SK-N-SH treated with all-trans-retinoic acid at 6 μM for 48 hours (cell line): ENCODE results near the gene PMFBP1.

Experiments
- ATAC-seq: fragments of 200-7000 bp; cut with Tn5 transposase; 3 replicates; pipeline ENCODE4 v1.9.1; 2020; ENCODE audit warnings: mild to moderate bottlenecking, moderate library complexity
- ARNTL ChIP-seq: fragments of 450-650 bp; formaldehyde crosslinking; IDR thresholded peaks from 2 replicates; pipeline ENCODE4 v1.5.0; 2020; ENCODE audit warnings: low read depth, mild to moderate bottlenecking, moderate library complexity, borderline replicate concordance
- BACH2 ChIP-seq: fragments of 250-450 bp; sonication (Bioruptor Pico); IDR thresholded peaks from 2 replicates; pipeline ENCODE4 v1.9.0; 2021; ENCODE audit warnings: mild to moderate bottlenecking, borderline replicate concordance
- CREB5 ChIP-seq: fragments of 250-450 bp; sonication (Bioruptor Pico); IDR thresholded peaks from 2 replicates; pipeline ENCODE4 v1.5.1; 2020; ENCODE audit warnings: low read depth, mild to moderate bottlenecking, moderate library complexity
- CSDC2 ChIP-seq: fragments of 250-450 bp; sonication (Bioruptor Pico); IDR thresholded peaks from 2 replicates; pipeline ENCODE4 v1.5.0; 2020; ENCODE audit warnings: mild to moderate bottlenecking, moderate library complexity
- CSRNP3 ChIP-seq: fragments of 250-450 bp; sonication (Bioruptor Pico); IDR thresholded peaks from 2 replicates; pipeline ENCODE4 v1.5.1; 2021; ENCODE audit warnings: mild to moderate bottlenecking, moderate library complexity
- ESRRG ChIP-seq: fragments of 250-450 bp; sonication (Bioruptor Pico); IDR thresholded peaks from 2 replicates; pipeline ENCODE4 v1.6.1; 2021; ENCODE audit warnings: mild to moderate bottlenecking
- ISL1 ChIP-seq: fragments of 250-450 bp; sonication (Bioruptor Pico); IDR thresholded peaks from 2 replicates; pipeline ENCODE4 v2.1.2; 2022; ENCODE audit warnings: mild to moderate bottlenecking, moderate library complexity
- OSR1 ChIP-seq: fragments of 250-450 bp; sonication (Bioruptor Pico); IDR thresholded peaks from 2 replicates; pipeline ENCODE4 v1.8.0; 2022; ENCODE audit warnings: moderate library complexity, mild to moderate bottlenecking, inconsistent platforms
- PPARA ChIP-seq: fragments of 250-450 bp; sonication (Bioruptor Pico); IDR thresholded peaks from 2 replicates; pipeline ENCODE4 v1.5.0; 2020; ENCODE audit warnings: mild to moderate bottlenecking, borderline replicate concordance
- SNAI2 ChIP-seq: fragments of 250-450 bp; sonication (Bioruptor Pico); IDR thresholded peaks from 2 replicates; pipeline ENCODE4 v1.5.0; 2020; ENCODE audit warnings: mild to moderate bottlenecking, moderate library complexity
- TCF4 ChIP-seq: fragments of 250-450 bp; sonication (Bioruptor Pico); IDR thresholded peaks from 2 replicates; pipeline ENCODE4 v1.8.0; 2021; ENCODE audit warnings: mild to moderate bottlenecking, moderate library complexity, borderline replicate concordance
- TSHZ2 ChIP-seq: fragments of 250-450 bp; sonication (Bioruptor Pico); IDR thresholded peaks from 2 replicates; pipeline ENCODE4 v1.5.0; 2020; ENCODE audit warnings: mild to moderate bottlenecking, moderate library complexity
- ZC3H10 ChIP-seq: fragments of 250-450 bp; sonication (Bioruptor Pico); IDR thresholded peaks from 2 replicates; pipeline ENCODE4 v1.5.1; 2021; ENCODE audit warnings: mild to moderate bottlenecking, moderate library complexity
- ZFP3 ChIP-seq: fragments of 250-450 bp; sonication (Bioruptor Pico); IDR thresholded peaks from 2 replicates; pipeline ENCODE4 v1.5.0; 2020; ENCODE audit warnings: mild to moderate bottlenecking, moderate library complexity
- ZFP30 ChIP-seq: fragments of 450-650 bp; formaldehyde crosslinking; IDR thresholded peaks from 2 replicates; pipeline ENCODE4 v1.5.0; 2022; ENCODE audit warnings: mild to moderate bottlenecking, moderate library complexity
- ZNF565 ChIP-seq: fragments of 450-650 bp; formaldehyde crosslinking; conservative IDR thresholded peaks from 2 replicates; pipeline ENCODE4 v1.5.0; 2020; ENCODE audit warnings: low read depth, mild to moderate bottlenecking, moderate library complexity
- ZNF70 ChIP-seq: fragments of 450-650 bp; formaldehyde crosslinking; IDR thresholded peaks from 2 replicates; pipeline ENCODE4 v1.5.0; 2020; ENCODE audit warnings: mild to moderate bottlenecking, moderate library complexity
- ZNF8 ChIP-seq: fragments of 450-650 bp; formaldehyde crosslinking; IDR thresholded peaks from 2 replicates; pipeline ENCODE4 v1.5.0; 2020; ENCODE audit warnings: mild to moderate bottlenecking, moderate library complexity
- TF ChIP-seq, protein P1 (sequence below): fragments of 250-450 bp; sonication (Bioruptor Pico); IDR thresholded peaks from 2 replicates; pipeline ENCODE4 v1.8.0; 2020; ENCODE audit warnings: mild to moderate bottlenecking, moderate library complexity, borderline replicate concordance
- TF ChIP-seq, protein P2 (sequence below): fragments of 250-450 bp; sonication (Bioruptor Pico); IDR thresholded peaks from 2 replicates; pipeline ENCODE4 v1.8.0; 2021; ENCODE audit warnings: low read depth, mild to moderate bottlenecking, moderate library complexity, borderline replicate concordance

Gene PMFBP1

DNA sequence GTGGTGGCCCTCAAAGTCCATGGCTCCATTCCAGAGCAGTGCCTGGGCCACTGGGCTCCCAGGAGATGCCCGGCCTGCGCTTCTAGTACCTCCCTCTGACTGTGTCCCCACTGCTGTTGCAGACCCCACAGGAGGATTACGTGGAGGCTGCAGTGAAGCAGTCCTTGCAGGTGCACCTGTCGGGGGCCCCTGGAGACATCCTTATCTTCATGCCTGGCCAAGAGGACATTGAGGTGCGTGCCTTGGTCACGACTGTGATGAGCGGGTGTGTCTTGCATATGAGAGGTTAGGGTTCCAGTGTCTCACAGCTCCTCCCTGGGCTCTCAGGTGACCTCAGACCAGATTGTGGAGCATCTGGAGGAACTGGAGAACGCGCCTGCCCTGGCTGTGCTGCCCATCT lies 67.0 kb downstream of the PMFBP1 start:
- no peak for ATAC-seq
- TF ChIP-seq SNAI2 (no peak), TSHZ2 (CRISPR knock-in tag) (no peak), ZC3H10 (no peak), CSDC2 (CRISPR knock-in tag) (no peak), ESRRG (CRISPR knock-in tag) (no peak), CREB5 (CRISPR knock-in tag) (no peak), ZNF8 (no peak), TCF4 (CRISPR knock-in tag) (no peak)
- TF ChIP-seq, protein P1, sequence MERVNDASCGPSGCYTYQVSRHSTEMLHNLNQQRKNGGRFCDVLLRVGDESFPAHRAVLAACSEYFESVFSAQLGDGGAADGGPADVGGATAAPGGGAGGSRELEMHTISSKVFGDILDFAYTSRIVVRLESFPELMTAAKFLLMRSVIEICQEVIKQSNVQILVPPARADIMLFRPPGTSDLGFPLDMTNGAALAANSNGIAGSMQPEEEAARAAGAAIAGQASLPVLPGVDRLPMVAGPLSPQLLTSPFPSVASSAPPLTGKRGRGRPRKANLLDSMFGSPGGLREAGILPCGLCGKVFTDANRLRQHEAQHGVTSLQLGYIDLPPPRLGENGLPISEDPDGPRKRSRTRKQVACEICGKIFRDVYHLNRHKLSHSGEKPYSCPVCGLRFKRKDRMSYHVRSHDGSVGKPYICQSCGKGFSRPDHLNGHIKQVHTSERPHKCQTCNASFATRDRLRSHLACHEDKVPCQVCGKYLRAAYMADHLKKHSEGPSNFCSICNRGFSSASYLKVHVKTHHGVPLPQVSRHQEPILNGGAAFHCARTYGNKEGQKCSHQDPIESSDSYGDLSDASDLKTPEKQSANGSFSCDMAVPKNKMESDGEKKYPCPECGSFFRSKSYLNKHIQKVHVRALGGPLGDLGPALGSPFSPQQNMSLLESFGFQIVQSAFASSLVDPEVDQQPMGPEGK (CRISPR knock-in tag), result no peak
- TF ChIP-seq, protein P2, sequence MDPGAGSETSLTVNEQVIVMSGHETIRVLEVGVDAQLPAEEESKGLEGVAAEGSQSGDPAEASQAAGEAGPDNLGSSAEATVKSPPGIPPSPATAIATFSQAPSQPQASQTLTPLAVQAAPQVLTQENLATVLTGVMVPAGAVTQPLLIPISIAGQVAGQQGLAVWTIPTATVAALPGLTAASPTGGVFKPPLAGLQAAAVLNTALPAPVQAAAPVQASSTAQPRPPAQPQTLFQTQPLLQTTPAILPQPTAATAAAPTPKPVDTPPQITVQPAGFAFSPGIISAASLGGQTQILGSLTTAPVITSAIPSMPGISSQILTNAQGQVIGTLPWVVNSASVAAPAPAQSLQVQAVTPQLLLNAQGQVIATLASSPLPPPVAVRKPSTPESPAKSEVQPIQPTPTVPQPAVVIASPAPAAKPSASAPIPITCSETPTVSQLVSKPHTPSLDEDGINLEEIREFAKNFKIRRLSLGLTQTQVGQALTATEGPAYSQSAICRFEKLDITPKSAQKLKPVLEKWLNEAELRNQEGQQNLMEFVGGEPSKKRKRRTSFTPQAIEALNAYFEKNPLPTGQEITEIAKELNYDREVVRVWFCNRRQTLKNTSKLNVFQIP (CRISPR knock-in tag), result no peak

GRCh38 chr16:72101195-72101594 lies 70.8 kb downstream of the PMFBP1 start:
- no peak for ATAC-seq
- TF ChIP-seq SNAI2 (no peak), PPARA (CRISPR knock-in tag) (no peak), OSR1 (CRISPR knock-in tag) (no peak)

GRCh38 chr16:72099377-72099818 lies 72.6 kb downstream of the PMFBP1 start:
- TF ChIP-seq ISL1 (CRISPR knock-in tag), result no peak
- TF ChIP-seq ZNF565 (CRISPR knock-in tag), result no peak
- no peak for TF ChIP-seq CSDC2 (CRISPR knock-in tag)
- no peak for TF ChIP-seq BACH2
- TF ChIP-seq ZC3H10, result no peak
- TF ChIP-seq ZNF8, result no peak
- no peak for TF ChIP-seq ARNTL (CRISPR knock-in tag)
- TF ChIP-seq PPARA (CRISPR knock-in tag), result no peak
- TF ChIP-seq OSR1 (CRISPR knock-in tag), result no peak
- no peak for TF ChIP-seq ZNF70 (CRISPR knock-in tag)
- TF ChIP-seq CREB5 (CRISPR knock-in tag), result no peak
- TF ChIP-seq, protein P2 (CRISPR knock-in tag), result no peak
- no peak for TF ChIP-seq CSRNP3 (CRISPR knock-in tag)
- TF ChIP-seq, protein P1 (CRISPR knock-in tag), result no peak
- no peak for TF ChIP-seq ZFP30 (CRISPR knock-in tag)
- TF ChIP-seq ZFP3, result no peak
- TF ChIP-seq TCF4 (CRISPR knock-in tag), result no peak
- TF ChIP-seq, all 23 proteins: peak for 0
- peak; percentile 98 for ATAC-seq
